Erythroblast (primary cell): Measurements from ENCODE around the gene ARHGDIB.

Source experiments
- GATA1 ChIP-seq: IDR thresholded peaks from 2 replicates; pipeline ENCODE4 v1.6.1; 2011; ENCODE audit warnings: low read depth, mild to moderate bottlenecking, control low read depth, low read length, moderate library complexity
- POLR2A ChIP-seq: IDR thresholded peaks from 2 replicates; pipeline ENCODE4 v1.6.1; 2011; ENCODE audit warnings: mild to moderate bottlenecking, low read length

- TF ChIP-seq POLR2A (no peak), GATA1 (no peak)
Measured at GRCh38 chr12:14892726-14893505, 68.5 kb downstream of the ARHGDIB start.
